ENCODE results near the gene ZNF608.

Gene ZNF608

DNA sequence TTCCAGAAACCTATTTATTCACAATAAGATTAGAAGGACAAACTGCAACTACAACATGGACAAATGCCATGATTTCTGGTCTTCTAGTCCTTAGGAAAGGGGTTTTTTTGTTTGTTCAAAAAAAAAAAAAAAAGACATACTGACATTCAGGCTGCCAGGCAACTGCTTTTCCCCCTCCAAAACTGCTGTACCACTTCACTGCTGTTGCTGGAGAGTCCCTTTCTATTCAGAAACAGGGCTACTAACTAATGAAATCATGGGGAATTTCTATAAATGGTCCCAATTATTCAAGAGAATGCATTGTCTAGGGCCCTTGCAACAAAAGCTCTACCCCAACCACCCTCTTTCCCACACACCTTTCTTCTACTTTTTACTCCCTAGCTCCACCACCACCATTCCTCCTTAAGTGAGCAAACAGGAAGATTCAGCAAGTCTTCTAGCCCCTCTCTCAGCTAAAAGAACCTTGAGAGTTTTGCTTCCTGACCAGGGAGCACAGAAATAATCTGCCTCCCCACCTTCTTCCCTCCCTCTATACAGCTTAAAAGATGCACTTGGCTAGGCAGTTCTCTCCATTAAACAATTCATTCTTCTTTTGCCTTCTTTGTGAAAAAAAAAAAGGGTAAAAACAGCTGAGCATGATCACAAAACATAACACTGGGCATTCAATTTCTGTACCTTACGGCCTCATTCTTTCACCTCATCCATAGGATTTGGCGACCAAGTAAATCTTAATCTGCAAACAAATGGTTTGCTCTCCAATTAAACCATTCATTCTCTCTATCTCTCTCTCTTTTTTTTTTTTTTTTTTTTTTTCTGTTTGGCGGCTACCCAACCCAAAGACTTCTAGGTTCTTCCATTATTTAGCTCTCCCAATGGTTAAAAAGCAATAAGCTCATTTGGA lies 13.8 kb downstream of the ZNF608 start:
- DNase-seq (ENCODE audit: low read depth), result no peak
- no peak overlapping the region for H3K4me3 ChIP-seq (ENCODE audit: control insufficient read depth, low read depth, low read length)
- TF ChIP-seq, protein P1, sequence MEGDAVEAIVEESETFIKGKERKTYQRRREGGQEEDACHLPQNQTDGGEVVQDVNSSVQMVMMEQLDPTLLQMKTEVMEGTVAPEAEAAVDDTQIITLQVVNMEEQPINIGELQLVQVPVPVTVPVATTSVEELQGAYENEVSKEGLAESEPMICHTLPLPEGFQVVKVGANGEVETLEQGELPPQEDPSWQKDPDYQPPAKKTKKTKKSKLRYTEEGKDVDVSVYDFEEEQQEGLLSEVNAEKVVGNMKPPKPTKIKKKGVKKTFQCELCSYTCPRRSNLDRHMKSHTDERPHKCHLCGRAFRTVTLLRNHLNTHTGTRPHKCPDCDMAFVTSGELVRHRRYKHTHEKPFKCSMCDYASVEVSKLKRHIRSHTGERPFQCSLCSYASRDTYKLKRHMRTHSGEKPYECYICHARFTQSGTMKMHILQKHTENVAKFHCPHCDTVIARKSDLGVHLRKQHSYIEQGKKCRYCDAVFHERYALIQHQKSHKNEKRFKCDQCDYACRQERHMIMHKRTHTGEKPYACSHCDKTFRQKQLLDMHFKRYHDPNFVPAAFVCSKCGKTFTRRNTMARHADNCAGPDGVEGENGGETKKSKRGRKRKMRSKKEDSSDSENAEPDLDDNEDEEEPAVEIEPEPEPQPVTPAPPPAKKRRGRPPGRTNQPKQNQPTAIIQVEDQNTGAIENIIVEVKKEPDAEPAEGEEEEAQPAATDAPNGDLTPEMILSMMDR (conservative IDR thresholded peaks at IDR 0.05; ENCODE audit: control insufficient read depth, insufficient read depth, low read depth, low read length), result no peak

DNA sequence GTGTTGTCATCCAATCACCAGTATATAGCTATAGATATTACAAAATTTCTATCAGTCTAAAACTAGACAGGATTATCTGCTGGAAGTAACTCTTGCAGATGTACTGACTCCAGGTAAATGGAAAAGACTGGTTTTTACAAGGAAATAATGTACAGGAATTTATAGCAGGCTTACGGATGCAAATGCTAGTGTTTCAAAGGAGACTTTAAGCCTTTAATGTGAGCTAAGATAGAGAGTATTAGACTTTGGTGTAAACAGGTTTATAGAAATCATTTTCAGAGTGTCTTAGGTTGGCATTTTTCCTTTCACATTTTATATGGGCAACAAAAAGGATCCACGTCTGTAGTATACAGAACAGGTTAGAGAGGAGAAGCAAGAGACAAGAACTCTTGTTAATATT lies 16.1 kb downstream of the ZNF608 start:
- TF ChIP-seq, protein P1 (conservative IDR thresholded peaks at IDR 0.05; ENCODE audit: control insufficient read depth, insufficient read depth, low read depth, low read length), result no peak
- no peak for DNase-seq (ENCODE audit: low read depth)
- no peak overlapping the region for H3K4me3 ChIP-seq (ENCODE audit: control insufficient read depth, low read depth, low read length)

DNA sequence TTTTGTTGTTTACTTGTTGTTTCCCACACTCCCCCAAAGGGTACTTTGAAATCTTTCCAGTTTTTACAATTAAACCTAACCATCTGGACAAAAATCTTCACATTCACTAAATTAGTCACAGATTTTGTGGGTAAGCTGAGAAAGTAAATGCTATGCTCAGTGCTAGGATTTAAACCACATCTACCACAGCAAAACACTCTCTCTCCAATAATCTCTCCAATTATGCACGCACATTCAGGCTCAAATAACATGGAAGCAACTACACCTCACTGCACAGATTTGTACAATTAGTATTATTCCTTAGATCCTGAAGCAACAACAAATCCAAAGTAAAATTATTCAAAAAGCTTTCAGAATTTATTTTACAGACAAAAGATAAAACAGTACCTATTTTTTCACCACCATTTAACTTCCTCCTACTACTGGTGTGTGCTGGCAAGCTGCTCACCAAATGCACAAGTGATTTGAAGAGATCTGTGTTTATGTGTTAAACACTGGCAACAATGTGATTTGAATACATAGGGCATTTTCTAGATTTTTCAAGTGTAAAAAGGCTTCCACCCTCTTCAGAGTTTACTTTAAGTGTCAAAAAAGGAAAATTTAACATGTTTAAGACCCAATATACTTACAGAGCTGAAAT lies 16.6 kb downstream of the ZNF608 start:
- no peak for DNase-seq (ENCODE audit: low read depth)
- TF ChIP-seq, protein P1 (conservative IDR thresholded peaks at IDR 0.05; ENCODE audit: control insufficient read depth, insufficient read depth, low read depth, low read length), result no peak

DNA sequence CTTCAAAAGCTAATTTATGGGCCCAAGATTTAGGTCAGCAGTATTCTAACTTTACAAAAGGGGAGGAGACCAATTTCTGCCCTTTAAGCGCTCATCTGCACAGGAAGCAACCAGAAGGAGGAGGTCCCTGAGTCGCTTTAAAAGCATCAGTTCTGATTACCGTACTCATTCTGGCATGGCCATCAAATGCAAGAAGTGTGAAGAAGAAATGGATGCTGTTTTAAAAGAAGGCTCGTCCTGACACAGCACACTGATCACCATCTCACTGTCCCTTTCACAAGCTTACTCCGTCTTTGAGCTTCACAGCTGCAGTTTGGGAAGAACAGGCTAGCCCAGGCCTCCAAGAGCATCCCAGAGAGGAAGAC lies 17.5 kb downstream of the ZNF608 start:
- no peak for DNase-seq (ENCODE audit: low read depth)
- TF ChIP-seq, protein P1 (conservative IDR thresholded peaks at IDR 0.05; ENCODE audit: control insufficient read depth, insufficient read depth, low read depth, low read length), result no peak
- no peak overlapping the region for H3K4me3 ChIP-seq (ENCODE audit: control insufficient read depth, low read depth, low read length)

More for the DNA sequence above, 16.6 kb downstream of the ZNF608 start:
- no peak overlapping the region for H3K4me3 ChIP-seq (ENCODE audit: control insufficient read depth, low read depth, low read length)

DNA sequence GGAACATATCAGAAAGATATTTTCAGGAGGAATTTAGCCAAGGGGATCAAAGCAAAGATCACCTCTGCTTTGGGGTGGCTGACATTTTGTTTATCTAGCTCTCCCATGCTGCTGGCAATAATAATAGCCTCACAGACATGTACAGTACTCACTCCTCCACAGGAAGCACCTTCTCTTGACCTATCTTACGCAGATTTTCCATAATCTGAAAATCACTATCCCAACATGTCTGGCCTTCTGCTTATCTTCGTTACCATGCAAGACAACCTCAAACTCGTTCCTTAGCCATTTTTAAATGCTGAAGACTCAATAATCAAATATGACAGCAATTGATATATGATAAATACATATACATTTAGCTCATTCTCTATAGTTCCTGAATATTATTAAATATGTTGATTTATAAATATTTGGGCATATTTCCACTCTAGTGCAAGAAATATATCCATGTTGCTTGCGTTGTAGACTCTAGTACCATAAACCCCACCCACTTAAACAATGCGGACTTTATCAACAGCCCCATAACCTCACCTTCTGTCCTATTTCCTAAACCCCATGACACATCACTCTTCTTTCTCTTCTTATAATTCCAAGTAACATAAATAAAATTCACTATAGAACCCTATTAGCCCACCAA lies 18.0 kb downstream of the ZNF608 start:
- TF ChIP-seq, protein P1 (conservative IDR thresholded peaks at IDR 0.05; ENCODE audit: control insufficient read depth, insufficient read depth, low read depth, low read length), result no peak
- no peak for DNase-seq (ENCODE audit: low read depth)
- H3K4me3 ChIP-seq (ENCODE audit: control insufficient read depth, low read depth, low read length), result no peak overlapping the region

DNA sequence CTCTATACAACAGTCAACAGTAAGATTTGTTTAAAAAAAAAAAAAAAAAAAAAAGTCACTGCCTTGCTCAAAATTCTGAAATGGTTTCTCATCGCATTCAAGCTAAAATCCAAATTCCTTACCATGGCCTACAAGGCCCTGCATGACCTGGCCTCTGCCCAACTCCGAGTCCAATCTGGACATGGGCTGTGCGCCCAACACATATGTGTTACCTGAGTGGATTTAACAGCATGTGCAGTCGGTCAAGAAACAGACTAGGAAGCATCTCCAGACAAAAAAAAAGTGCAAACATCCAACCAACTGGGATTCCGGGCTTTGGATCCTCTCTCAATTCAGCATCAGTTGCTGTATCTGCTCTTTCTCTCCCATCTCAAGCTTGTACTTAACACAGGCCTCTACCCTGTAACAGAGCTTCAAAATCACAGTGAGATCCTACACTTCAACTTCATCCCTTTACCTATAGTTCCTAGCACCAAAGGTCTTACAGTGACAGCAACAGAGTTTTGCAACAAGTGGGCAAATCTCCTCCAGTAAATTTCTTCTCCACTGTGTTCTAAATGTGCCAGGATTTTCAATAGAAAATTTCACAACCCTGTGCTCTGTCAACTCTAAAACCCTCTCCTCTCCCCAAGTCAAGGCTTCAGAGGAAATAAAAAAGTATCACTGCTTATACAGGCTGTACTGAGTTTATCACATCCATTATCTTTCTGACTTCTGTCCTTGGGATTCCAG lies 19.6 kb downstream of the ZNF608 start:
- TF ChIP-seq, protein P1 (conservative IDR thresholded peaks at IDR 0.05; ENCODE audit: control insufficient read depth, insufficient read depth, low read depth, low read length), result no peak
- H3K4me3 ChIP-seq (ENCODE audit: control insufficient read depth, low read depth, low read length), result no peak overlapping the region
- DNase-seq (ENCODE audit: low read depth), result no peak

Measured in fibroblast of mammary gland (primary cell).